ENCODE data around the gene CIRBP.

Gene CIRBP

DNA sequence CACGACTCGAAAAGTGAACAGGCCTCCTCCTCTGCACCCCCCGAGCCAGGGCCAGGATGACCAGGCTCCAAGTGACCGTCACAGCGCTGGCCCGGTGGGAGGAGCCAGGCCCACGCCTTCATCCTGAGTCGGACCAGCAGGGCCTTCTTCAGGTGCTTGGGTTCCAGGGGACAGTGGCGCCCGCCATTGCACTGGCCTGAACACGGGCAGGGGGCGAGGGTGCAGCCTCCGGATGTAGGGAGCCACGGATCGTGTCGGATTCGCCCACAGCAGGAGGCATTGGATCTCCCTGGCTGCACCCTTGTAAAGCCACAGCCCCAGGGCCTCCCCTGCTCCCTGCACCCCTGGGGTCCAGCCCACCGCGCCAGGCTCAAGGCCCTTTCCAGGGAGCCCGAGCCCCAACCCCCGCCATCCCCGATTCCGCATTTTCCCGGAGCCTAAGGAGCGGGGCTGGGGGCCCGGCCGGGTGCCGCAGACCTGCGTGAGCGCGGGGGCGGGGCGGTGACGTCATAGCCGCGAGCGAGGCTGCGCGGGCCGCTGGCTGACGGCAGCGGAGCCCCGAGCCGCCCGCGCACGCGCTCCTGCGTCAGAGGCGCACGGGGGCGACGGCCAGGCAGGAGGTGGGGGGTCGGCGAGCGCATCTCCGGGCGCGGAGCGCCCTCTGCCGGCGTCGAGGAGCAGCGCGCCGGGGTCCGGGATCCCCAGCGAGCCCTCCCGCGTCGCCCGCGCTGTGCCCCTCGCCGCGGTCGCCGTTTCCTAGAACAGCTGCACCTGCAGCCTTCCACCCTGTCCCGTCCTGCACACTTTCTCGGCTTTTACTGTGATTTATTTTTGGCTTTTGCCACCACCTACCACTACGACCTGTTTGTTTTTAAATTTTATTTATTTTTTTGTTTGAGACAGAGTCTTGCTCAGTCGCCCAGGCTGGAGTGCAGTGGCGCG is 29.1 kb upstream of the CIRBP start:
- peak overlapping the region; percentile 32 for H3K4me3 ChIP-seq (replicated peaks; ENCODE audit: low read depth, low read length)
- no peak for DNase-seq (ENCODE audit: extremely low read depth, low read depth)
- TF ChIP-seq, protein P1, sequence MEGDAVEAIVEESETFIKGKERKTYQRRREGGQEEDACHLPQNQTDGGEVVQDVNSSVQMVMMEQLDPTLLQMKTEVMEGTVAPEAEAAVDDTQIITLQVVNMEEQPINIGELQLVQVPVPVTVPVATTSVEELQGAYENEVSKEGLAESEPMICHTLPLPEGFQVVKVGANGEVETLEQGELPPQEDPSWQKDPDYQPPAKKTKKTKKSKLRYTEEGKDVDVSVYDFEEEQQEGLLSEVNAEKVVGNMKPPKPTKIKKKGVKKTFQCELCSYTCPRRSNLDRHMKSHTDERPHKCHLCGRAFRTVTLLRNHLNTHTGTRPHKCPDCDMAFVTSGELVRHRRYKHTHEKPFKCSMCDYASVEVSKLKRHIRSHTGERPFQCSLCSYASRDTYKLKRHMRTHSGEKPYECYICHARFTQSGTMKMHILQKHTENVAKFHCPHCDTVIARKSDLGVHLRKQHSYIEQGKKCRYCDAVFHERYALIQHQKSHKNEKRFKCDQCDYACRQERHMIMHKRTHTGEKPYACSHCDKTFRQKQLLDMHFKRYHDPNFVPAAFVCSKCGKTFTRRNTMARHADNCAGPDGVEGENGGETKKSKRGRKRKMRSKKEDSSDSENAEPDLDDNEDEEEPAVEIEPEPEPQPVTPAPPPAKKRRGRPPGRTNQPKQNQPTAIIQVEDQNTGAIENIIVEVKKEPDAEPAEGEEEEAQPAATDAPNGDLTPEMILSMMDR (IDR thresholded peaks at IDR 0.05; ENCODE audit: low read depth, low read length, missing control alignments): peak; percentile 51

DNA sequence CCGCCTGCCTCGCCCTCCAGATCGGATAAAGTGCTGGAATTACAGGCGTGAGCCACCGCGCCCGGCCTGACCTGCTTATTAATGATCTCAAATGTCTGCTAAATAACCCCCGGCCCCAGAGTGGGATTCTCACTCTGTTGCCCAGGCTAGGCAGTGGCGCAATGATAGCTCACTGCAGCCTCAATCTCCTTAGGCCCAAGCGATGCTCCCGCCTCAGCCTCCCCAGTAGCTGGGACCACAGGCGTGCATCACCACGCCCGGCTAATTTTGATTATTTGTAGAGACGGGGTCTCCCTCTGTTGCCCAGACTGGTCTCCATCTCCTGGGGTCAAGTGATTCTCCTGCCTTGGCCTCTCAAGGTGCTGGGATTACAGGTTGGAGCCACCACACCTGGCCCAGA is 28.2 kb upstream of the CIRBP start:
- TF ChIP-seq, protein P1 (IDR thresholded peaks at IDR 0.05; ENCODE audit: low read depth, low read length, missing control alignments): no peak
- no peak for DNase-seq (ENCODE audit: extremely low read depth, low read depth)
- peak overlapping the region; percentile 79 for H3K4me3 ChIP-seq (replicated peaks; ENCODE audit: low read depth, low read length)

DNA sequence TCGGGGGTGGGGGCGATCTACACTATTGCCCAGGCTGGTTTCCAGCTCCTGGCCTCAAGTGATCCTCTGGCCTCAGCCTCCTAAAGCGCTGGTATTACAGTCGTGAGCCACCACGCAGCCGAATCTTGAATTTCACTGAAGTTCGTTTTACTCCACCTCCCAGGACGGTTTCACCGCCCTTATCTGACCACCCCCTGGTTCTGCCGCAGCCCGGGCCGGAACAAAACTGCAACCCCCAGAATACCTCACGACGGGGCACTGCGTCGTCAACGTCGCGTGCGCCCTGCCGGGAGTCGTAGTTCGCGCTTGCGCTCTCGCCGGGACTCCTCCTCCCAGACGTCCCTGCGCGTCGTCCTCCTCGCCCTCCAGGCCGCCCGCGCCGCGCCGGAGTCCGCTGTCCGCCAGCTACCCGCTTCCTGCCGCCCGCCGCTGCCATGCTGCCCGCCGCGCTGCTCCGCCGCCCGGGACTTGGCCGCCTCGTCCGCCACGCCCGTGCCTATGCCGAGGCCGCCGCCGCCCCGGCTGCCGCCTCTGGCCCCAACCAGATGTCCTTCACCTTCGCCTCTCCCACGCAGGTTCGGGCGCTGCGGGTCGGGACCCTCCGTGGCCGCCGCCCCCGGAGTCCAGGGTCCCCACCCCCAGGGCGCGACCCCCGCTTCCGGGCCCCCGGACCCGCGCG is 27.6 kb upstream of the CIRBP start, which contains the start of gene ATP5F1D:
Gene ATP5F1D (plus strand): TSS at position 335 of the 679 bp plus-strand sequence. CDS start 100 bp downstream, at position 435.
- no peak for DNase-seq (ENCODE audit: extremely low read depth, low read depth)
- TF ChIP-seq, protein P1 (IDR thresholded peaks at IDR 0.05; ENCODE audit: low read depth, low read length, missing control alignments): no peak
- H3K4me3 ChIP-seq (replicated peaks; ENCODE audit: low read depth, low read length): peak within 1 kb of the TSS; percentile 79

DNA sequence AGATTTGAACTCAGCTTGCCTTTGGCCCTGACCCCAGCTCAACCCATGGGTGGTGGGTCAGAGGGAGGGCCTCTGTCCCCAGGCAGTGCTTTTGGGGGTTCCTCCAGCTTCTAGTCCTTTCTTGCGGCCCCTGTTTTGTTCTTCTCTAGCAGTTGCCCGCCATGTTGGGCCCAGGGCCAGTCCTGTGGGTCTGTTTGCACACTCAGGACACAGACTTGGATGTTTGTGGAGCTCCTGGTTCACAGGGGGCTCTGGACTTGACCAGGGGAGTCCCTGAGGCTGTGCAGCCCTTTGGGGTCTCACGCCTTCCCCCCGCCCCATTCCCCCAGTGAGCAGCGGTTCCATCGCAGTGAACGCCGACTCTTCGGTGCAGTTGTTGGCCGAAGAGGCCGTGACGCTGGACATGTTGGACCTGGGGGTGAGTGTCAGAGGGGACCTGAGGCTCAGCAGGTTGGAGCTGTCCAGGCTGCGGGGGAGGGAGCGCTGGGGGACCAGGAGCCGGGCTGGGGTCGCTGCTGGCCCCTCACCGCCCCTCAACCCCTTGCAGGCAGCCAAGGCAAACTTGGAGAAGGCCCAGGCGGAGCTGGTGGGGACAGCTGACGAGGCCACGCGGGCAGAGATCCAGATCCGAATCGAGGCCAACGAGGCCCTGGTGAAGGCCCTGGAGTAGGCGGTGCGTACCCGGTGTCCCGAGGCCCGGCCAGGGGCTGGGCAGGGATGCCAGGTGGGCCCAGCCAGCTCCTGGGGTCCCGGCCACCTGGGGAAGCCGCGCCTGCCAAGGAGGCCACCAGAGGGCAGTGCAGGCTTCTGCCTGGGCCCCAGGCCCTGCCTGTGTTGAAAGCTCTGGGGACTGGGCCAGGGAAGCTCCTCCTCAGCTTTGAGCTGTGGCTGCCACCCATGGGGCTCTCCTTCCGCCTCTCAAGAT is 25.1 kb upstream of the CIRBP start:
- H3K4me3 ChIP-seq (replicated peaks; ENCODE audit: low read depth, low read length): peak overlapping the region; percentile 79
- no peak for DNase-seq (ENCODE audit: extremely low read depth, low read depth)
- TF ChIP-seq, protein P1 (IDR thresholded peaks at IDR 0.05; ENCODE audit: low read depth, low read length, missing control alignments): peak; percentile 92

DNA sequence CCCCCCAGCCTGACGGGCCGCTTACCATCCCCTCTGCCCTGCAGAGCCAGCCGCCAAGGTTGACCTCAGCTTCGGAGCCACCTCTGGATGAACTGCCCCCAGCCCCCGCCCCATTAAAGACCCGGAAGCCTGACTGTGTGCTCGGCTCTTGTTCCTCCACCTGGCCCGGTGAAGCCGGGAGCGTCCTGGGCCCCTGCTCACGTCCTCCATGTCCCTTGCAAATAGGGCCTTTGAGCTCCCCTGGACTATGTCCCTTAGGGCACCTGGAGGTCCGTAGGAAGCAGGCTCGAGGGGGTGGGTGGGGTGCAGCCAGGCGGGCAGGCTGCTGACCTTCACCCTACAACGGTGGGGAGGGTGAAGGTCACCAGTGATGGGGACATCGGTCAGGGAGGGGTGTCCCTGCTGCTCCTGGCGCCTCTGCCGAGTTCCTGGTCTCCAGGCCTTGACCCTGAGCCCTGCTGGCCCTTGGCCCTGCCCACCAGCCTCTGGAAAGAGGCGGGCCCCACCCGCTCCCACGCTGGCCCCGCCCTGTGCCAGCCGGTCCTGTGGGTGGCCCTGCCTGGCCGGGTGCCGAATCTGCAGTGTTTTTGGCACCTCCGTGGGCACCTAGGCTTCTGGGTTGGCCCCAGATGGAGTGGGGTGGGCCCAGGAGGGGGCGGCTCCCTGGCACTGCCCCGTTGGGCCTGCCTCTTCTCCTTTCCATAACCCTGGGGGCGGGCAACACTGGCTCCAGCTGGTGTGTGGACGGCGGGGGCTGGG is 24.3 kb upstream of the CIRBP start:
- DNase-seq (ENCODE audit: extremely low read depth, low read depth): no peak
- peak overlapping the region; percentile 79 for H3K4me3 ChIP-seq (replicated peaks; ENCODE audit: low read depth, low read length)
- TF ChIP-seq, protein P1 (IDR thresholded peaks at IDR 0.05; ENCODE audit: low read depth, low read length, missing control alignments): no peak

Data from HFF-Myc (cell line).